Measurements from ENCODE around the gene AP4M1.
A peak's percentile ranks its signal among the peaks of the same experiment; 100 is the strongest.

Gene AP4M1

DNA sequence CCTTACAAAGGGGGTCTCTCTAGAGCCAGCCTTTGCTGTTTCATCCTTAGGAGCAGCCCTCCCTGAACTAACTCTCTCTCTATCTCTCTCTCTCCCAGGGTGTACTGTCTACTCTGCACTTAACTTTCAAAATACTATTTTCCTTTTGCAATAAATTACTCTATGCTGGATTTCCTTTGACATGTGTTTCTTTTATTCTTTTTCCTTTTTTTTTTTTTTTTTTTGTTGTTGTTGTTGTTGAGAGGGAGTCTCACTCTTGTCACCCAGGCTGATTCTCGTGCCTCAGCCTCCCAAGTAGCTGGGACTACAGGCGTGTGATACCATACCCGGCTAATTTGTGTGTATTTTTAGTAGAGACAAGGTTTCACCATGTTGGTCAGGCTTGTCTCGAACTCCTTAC, 18.5 kb upstream of the AP4M1 start:
- DNase-seq (ENCODE audit: low read depth): no peak
- TF ChIP-seq, protein P1, sequence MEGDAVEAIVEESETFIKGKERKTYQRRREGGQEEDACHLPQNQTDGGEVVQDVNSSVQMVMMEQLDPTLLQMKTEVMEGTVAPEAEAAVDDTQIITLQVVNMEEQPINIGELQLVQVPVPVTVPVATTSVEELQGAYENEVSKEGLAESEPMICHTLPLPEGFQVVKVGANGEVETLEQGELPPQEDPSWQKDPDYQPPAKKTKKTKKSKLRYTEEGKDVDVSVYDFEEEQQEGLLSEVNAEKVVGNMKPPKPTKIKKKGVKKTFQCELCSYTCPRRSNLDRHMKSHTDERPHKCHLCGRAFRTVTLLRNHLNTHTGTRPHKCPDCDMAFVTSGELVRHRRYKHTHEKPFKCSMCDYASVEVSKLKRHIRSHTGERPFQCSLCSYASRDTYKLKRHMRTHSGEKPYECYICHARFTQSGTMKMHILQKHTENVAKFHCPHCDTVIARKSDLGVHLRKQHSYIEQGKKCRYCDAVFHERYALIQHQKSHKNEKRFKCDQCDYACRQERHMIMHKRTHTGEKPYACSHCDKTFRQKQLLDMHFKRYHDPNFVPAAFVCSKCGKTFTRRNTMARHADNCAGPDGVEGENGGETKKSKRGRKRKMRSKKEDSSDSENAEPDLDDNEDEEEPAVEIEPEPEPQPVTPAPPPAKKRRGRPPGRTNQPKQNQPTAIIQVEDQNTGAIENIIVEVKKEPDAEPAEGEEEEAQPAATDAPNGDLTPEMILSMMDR (conservative IDR thresholded peaks at IDR 0.05; ENCODE audit: control insufficient read depth, insufficient read depth, low read depth, low read length): no peak
- no peak overlapping the region for H3K4me3 ChIP-seq (ENCODE audit: control insufficient read depth, low read depth, low read length)

DNA sequence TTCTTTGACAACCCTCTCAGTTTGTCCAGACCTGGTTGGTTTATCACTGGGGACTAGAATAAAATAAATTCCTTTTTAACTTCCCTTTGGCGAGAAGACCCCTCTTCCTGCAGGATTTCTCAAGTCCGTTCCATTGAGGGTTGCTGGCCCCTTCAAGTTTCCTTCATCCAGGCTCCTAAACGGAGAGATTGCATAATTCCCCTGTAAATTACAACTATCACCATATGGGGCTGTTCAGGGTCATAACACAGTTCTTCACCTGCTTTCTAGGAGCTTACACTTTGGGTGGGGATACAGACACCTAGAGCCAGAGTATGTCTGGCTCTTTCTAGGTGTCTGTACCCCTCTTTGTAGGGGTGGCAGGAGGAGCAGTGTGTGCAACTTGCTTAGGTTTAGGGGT, 15.9 kb upstream of the AP4M1 start:
- TF ChIP-seq, protein P1 (conservative IDR thresholded peaks at IDR 0.05; ENCODE audit: control insufficient read depth, insufficient read depth, low read depth, low read length): no peak
- DNase-seq (ENCODE audit: low read depth): no peak
- no peak overlapping the region for H3K4me3 ChIP-seq (ENCODE audit: control insufficient read depth, low read depth, low read length)

DNA sequence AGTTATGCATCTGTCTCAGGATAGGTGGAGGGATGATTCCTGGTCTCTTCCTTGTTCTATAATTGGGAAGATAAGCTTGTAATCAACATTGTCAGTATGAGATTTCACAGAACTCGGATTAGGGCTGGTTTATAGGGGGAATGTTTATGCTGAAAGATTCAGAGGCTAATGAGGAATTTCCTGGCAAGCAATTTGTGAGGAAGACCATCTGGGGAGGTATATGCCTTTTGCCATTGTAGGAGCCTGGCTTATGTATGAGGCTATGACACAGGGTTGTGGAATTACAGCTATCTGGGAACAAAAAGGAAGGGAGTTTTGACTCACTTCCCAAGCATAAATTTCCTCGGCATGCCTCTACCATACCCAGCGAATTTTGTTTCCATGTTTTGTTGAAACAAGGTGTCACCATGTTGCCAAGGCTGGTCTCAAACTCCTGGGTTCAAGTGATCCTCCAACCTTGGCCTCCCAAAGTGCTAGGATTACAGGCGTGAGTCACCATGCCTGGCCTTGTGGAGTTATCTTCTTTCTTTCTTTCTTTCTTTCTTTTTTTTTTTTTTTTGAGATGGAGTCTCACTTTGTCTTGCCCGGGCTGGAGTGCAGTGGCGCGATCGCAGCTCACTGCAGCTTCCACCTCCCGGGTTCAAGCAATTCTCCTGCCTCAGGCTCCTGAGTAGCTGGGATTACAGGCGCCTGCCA, 14.2 kb upstream of the AP4M1 start:
- H3K4me3 ChIP-seq (ENCODE audit: control insufficient read depth, low read depth, low read length): no peak overlapping the region
- TF ChIP-seq, protein P1 (conservative IDR thresholded peaks at IDR 0.05; ENCODE audit: control insufficient read depth, insufficient read depth, low read depth, low read length): no peak

DNA sequence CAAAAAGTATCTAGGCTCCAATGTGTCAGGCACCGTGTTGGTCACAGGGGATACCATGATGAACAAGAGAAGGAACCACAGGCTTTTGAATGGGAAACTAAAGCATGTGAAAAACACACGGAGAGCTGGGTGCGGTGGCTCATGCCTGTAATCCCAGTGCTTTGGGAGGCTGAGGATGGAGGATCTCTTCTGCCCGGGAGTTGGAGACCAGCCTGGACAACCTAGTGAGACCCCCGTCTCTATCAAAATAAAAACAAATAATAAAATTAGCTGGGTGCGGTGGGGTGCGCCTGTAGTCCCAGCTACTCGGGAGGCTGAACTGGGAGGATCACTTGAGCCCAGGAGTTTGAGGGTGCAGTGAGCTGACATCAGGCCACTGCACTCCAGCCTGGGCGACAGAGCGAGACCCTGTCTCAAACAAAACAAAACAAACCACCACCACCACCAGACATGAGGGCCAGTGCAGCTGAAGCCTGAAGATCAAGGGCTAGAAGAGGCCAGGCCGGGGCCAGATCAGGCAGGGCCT, 13.3 kb upstream of the AP4M1 start:
- TF ChIP-seq, protein P1 (conservative IDR thresholded peaks at IDR 0.05; ENCODE audit: control insufficient read depth, insufficient read depth, low read depth, low read length): no peak
- peak overlapping the region; percentile 87 for H3K4me3 ChIP-seq (ENCODE audit: control insufficient read depth, low read depth, low read length)
- DNase-seq (ENCODE audit: low read depth): no peak

More for the DNA sequence above, 14.2 kb upstream of the AP4M1 start:
- DNase-seq (ENCODE audit: low read depth): peak; percentile 97

DNA sequence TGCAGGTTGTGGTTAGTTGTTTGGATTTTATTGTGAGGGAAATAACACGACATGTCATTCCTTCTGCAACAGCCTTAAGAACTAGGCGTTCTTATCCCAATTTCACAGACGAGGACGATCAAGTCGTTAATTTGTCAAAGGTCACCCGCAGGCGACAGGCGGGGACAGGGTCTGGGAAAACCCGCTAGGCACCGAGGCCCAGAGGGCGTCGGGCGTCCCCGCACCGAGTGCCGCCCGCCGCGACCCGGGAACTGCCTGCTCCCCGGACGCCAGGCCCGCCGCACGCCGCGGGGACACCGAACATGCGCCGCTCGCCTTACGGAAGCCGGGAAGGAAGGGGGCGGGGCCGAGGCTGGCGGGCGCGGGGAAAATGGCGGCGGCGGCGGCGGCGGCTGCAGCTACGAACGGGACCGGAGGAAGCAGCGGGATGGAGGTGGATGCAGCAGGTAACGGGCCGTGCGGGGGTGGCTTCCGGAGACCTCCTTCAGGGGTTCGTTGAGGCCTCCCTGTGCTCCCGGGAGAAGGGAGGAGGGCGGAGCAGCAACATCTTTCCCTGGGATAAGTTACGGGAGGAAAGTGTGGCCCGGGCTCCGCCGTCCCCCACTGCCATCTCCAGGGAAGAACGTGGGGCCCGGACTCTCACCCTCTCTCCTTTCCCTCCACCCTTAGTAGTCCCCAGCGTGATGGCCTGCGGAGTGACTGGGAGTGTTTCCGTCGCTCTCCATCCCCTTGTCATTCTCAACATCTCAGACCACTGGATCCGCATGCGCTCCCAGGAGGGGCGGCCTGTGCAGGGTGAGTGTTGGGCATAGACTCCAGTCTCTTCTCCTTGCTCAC, 12.6 kb upstream of the AP4M1 start, which contains the start of gene COPS6:
TSS of gene COPS6 (plus strand) at position 349 of the 837 bp plus-strand sequence. CDS start at position 371, 22 bp downstream.
- TF ChIP-seq, protein P1 (conservative IDR thresholded peaks at IDR 0.05; ENCODE audit: control insufficient read depth, insufficient read depth, low read depth, low read length): no peak
- H3K4me3 ChIP-seq (ENCODE audit: control insufficient read depth, low read depth, low read length): peak within 1 kb of the TSS; percentile 87
- peak; percentile 65 for DNase-seq (ENCODE audit: low read depth)

DNA sequence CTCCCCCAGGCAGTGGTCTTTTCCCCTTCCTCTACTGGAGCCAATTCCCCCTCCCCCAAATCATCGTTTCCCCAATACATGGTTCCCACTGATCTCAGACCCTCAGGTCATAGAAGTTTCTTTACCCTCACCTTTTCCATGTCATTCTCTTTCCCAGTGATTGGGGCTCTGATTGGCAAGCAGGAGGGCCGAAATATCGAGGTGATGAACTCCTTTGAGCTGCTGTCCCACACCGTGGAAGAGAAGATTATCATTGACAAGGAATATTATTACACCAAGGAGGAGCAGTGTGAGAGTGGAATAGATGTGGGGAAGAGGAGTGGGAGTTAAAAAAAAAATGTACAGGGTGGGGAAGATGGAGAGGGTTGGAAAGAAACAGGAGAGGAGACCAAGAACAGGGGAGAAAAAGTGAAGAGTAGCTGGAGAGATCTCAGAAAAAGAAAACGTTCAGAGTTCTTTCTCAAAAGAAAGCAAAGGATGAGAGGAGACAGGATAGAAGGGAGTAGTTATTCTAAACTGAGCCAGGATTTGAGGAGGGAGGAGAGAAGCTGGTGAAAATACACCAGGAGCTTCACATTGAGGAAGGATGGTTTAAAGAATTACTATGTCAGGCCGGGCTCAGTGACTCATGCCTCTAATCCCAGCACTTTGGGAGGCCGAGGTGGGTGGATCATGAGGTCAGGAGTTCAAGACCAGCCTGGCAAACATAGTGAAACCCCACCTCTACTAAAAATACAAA, 11.8 kb upstream of the AP4M1 start:
- TF ChIP-seq, protein P1 (conservative IDR thresholded peaks at IDR 0.05; ENCODE audit: control insufficient read depth, insufficient read depth, low read depth, low read length): no peak
- peak; percentile 58 for DNase-seq (ENCODE audit: low read depth)
- peak overlapping the region; percentile 87 for H3K4me3 ChIP-seq (ENCODE audit: control insufficient read depth, low read depth, low read length)
